Neural progenitor cell (in vitro differentiated cells): ENCODE measurements around the gene KLF13. TPM values are rescaled to one million over a fixed set of nuclear protein-coding genes. Genes with fewer than 3 reads are reported as not detected.

Experiments used
- DNase-seq: peaks from one replicate; pipeline ENCODE4 v3.0.0-alpha.2; 2016; ENCODE audit warnings: low spot score
- H2AFZ ChIP-seq: fragments of 200-600 bp; sonication (generic); replicated peaks from 2 replicates; pipeline ENCODE4 v1.6.1; 2016; ENCODE audit warnings: antibody characterized with exemption
- H3F3A ChIP-seq: fragments of 200-600 bp; sonication (generic); 2 replicates; pipeline ENCODE4 v1.6.1; 2016; ENCODE audit warnings: antibody characterized with exemption, low read depth
- H3K27ac ChIP-seq: fragments of 200-600 bp; sonication (generic); 2 replicates; pipeline ENCODE4 v1.5.1; 2016; ENCODE audit warnings: mild to moderate bottlenecking
- H3K27me3 ChIP-seq: fragments of 200-600 bp; sonication (generic); 2 replicates; pipeline ENCODE4 v1.6.1; 2016; ENCODE audit warnings: mild to moderate bottlenecking, moderate library complexity
- H3K36me3 ChIP-seq: fragments of 200-600 bp; sonication (generic); 2 replicates; pipeline ENCODE4 v1.5.1; 2016
- H3K4me1 ChIP-seq: fragments of 200-600 bp; sonication (generic); 2 replicates; pipeline ENCODE4 v1.6.1; 2016; ENCODE audit warnings: mixed run types
- H3K4me2 ChIP-seq: fragments of 200-600 bp; sonication (generic); 2 replicates; pipeline ENCODE4 v1.6.1; 2016
- H3K4me3 ChIP-seq: fragments of 200-600 bp; sonication (generic); 2 replicates; pipeline ENCODE4 v1.5.1; 2016
- H3K79me2 ChIP-seq: fragments of 200-600 bp; sonication (generic); 2 replicates; pipeline ENCODE4 v1.6.1; 2016; ENCODE audit warnings: low read depth
- H3K9ac ChIP-seq: fragments of 200-600 bp; sonication (generic); 2 replicates; pipeline ENCODE4 v1.6.1; 2016
- H3K9me3 ChIP-seq: fragments of 200-600 bp; sonication (generic); 2 replicates; pipeline ENCODE4 v1.5.1; 2016; ENCODE audit warnings: low read depth
- H4K20me1 ChIP-seq: fragments of 200-600 bp; sonication (generic); 2 replicates; pipeline ENCODE4 v1.6.1; 2016; ENCODE audit warnings: low read depth
- H3K27ac Mint-ChIP-seq: 3 replicates; pipeline ENCODE4 v1.8.0; 2021; ENCODE audit warnings: mixed read lengths
- H3K27me3 Mint-ChIP-seq: 2 replicates; pipeline ENCODE4 v1.8.0; 2022; ENCODE audit warnings: low read depth, mild to moderate bottlenecking, inconsistent platforms, moderate library complexity, mixed read lengths; ENCODE audit not compliant: insufficient read depth
- H3K36me3 Mint-ChIP-seq: 3 replicates; pipeline ENCODE4 v1.8.0; 2021; ENCODE audit warnings: mixed read lengths
- H3K4me1 Mint-ChIP-seq: 3 replicates; pipeline ENCODE4 v1.8.0; 2021; ENCODE audit warnings: mixed read lengths
- H3K4me3 Mint-ChIP-seq: 3 replicates; pipeline ENCODE4 v1.8.0; 2021; ENCODE audit warnings: mild to moderate bottlenecking, moderate library complexity, mixed read lengths
- H3K9me3 Mint-ChIP-seq: 3 replicates; pipeline ENCODE4 v1.8.0; 2020; ENCODE audit warnings: mixed read lengths
- EZH2 ChIP-seq: fragments of 200-600 bp; sonication (generic); IDR thresholded peaks from 2 replicates; pipeline ENCODE4 v1.6.1; 2017; ENCODE audit warnings: antibody characterized with exemption, mild to moderate bottlenecking, moderate library complexity
- EZH2phosphoT487 ChIP-seq: fragments of 200-600 bp; sonication (generic); IDR thresholded peaks from 2 replicates; pipeline ENCODE4 v1.6.1; 2017; ENCODE audit warnings: antibody characterized with exemption
- total RNA-seq: library from RNA; depleted of rRNA; stranded (reverse); fragments of >200 nt; gene quantifications from 2 replicates; pipeline ENCODE4 v1.2.3, GENCODE V29; 2015; ENCODE audit warnings: low replicate concordance
- TF ChIP-seq, protein P1 (sequence below): fragments of 200-600 bp; sonication (generic); IDR thresholded peaks from 2 replicates; pipeline ENCODE4 v1.5.1; 2017; ENCODE audit warnings: antibody characterized with exemption, mild to moderate bottlenecking

Gene KLF13
- total RNA-seq, 1 donor from 2014 or later = 11.9 TPM

DNA sequence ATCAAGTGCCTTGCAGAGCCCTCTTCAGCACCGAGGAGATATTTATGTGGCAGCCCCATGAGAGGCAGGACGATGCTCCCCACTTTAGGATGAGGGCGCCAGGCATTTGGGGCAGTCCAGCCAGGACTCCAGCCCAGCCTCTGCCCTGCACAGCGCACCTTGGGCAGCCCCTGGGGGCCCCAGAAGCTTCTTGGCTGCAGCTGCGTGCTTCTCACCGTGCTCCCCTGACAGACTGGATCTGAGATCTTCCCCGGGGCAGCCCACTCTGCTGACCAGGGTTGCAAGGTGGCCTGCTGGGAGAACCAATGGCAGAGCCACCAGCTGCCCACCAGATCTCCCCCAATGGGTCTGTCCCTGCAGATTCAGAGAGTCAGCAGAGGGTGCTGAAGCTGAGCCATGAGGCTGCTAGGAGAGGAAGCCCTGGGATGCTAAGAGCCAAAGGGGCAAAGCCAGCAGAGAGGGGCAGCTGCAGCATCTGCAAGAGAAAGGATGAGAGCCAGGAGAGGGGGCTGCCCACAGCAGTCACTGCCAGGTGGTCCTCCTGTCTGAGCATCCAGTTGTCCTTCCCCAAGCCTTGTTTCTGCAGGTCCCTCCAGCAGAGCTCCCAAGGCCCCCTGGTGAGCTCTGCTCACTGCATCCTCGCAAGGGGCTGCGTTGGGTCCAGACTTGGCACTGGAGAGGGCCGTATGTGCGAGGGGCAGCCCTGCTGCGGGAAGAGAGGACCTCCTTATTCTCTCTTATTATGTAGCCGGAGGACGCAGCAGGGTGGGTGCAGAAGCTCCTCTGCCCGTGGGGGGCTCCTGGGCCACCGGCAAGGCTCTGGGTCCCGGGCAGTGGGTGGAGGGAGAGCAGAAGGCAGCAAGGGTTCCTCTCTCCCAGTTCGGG lies 14.7 kb upstream of the KLF13 start:
- no peaks in the 10 kb centered on the region for H3K27me3 ChIP-seq
- DNase-seq = no peak

DNA sequence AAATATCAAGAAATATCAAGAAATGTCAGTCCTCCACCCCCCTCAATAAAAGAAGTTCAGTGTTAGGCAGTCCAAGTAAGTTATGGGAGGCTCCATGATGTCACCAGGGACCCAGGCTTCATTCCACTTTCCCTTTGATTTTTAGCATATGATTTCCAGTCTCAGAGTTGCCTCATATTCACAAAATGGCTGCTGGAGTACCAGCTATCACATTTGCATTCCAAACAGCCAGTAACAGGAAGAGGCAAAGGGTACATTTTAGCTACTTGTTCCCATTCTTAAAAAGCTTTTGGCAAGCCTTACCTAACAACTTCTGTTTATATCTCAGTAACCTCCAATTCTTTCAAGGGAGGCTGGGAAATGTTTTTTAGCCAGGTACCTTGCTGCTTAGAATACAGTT lies 13.4 kb upstream of the KLF13 start:
- Histone ChIP-seq H3K27ac (no peak overlapping the region), H3K79me2 (no peaks in the 10 kb centered on the region), H3K9me3 (no peaks in the 10 kb centered on the region), H2AFZ (no peak overlapping the region), H3K27me3 (peaks cover 3% of the 10 kb centered on the region), H4K20me1 (no peaks in the 10 kb centered on the region), H3K4me3 (no peak overlapping the region), H3K36me3 (no peaks in the 10 kb centered on the region), H3K4me1 (peaks cover 21% of the 10 kb centered on the region), H3K9ac (no peak overlapping the region), H3F3A (peaks cover 9% of the 10 kb centered on the region), H3K4me2 (no peak overlapping the region)
- no peak overlapping the region for H3K27ac Mint-ChIP-seq
- H3K9me3 Mint-ChIP-seq = peaks cover 7% of the 10 kb centered on the region
- peaks cover 9% of the 10 kb centered on the region for H3K27me3 Mint-ChIP-seq
- H3K4me1 Mint-ChIP-seq = peaks cover 14% of the 10 kb centered on the region
- no peaks in the 10 kb centered on the region for H3K36me3 Mint-ChIP-seq
- TF ChIP-seq EZH2 = no peak
- no peak for TF ChIP-seq EZH2phosphoT487
- DNase-seq = no peak
- H3K4me3 Mint-ChIP-seq = no peak overlapping the region

More for the DNA sequence above, 14.7 kb upstream of the KLF13 start:
- H3F3A ChIP-seq = peaks cover 21% of the 10 kb centered on the region
- H3K9me3 ChIP-seq = no peaks in the 10 kb centered on the region
- TF ChIP-seq, protein P1, sequence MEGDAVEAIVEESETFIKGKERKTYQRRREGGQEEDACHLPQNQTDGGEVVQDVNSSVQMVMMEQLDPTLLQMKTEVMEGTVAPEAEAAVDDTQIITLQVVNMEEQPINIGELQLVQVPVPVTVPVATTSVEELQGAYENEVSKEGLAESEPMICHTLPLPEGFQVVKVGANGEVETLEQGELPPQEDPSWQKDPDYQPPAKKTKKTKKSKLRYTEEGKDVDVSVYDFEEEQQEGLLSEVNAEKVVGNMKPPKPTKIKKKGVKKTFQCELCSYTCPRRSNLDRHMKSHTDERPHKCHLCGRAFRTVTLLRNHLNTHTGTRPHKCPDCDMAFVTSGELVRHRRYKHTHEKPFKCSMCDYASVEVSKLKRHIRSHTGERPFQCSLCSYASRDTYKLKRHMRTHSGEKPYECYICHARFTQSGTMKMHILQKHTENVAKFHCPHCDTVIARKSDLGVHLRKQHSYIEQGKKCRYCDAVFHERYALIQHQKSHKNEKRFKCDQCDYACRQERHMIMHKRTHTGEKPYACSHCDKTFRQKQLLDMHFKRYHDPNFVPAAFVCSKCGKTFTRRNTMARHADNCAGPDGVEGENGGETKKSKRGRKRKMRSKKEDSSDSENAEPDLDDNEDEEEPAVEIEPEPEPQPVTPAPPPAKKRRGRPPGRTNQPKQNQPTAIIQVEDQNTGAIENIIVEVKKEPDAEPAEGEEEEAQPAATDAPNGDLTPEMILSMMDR = no peak
- no peak for TF ChIP-seq EZH2phosphoT487
- no peak for TF ChIP-seq EZH2
- H3K4me1 ChIP-seq = peaks cover 33% of the 10 kb centered on the region
- H2AFZ ChIP-seq = no peak overlapping the region
- no peaks in the 10 kb centered on the region for H3K36me3 ChIP-seq
- H3K4me3 ChIP-seq = no peak overlapping the region
- H3K27ac Mint-ChIP-seq = no peak overlapping the region
- H3K9ac ChIP-seq = no peak overlapping the region
- H3K4me3 Mint-ChIP-seq = no peak overlapping the region
- H3K27me3 Mint-ChIP-seq = peaks cover 15% of the 10 kb centered on the region
- no peaks in the 10 kb centered on the region for H3K79me2 ChIP-seq
- peaks cover 7% of the 10 kb centered on the region for H3K9me3 Mint-ChIP-seq
- no peaks in the 10 kb centered on the region for H3K36me3 Mint-ChIP-seq
- H3K4me1 Mint-ChIP-seq = peaks cover 26% of the 10 kb centered on the region
- no peaks in the 10 kb centered on the region for H4K20me1 ChIP-seq
- H3K27ac ChIP-seq = no peak overlapping the region
- no peak overlapping the region for H3K4me2 ChIP-seq

DNA sequence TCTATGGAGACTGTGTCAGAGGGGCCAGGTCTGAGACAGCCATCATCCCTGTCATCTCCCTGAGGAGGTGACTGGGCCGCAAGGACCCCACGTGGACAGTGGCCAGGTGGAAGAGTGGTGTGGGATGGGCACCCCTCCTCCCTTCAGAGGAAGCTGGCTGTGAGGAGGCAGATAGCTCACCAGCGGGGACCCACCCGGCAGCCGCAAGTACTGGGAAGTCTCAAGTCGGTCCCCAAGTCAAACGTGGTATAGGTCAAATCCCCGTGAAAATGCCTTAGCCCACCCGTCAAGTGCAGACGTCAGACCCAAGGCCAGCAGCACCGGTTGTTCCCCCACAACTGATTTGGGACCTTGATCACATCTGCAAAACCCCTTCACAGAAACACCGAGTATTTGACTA lies 12.3 kb upstream of the KLF13 start:
- Histone ChIP-seq H4K20me1 (no peaks in the 10 kb centered on the region), H3K4me2 (no peak overlapping the region), H3K27me3 (peaks cover 8% of the 10 kb centered on the region), H3K27ac (no peak overlapping the region), H3F3A (no peaks in the 10 kb centered on the region), H3K9me3 (no peaks in the 10 kb centered on the region), H3K4me1 (peaks cover 11% of the 10 kb centered on the region), H3K4me3 (no peak overlapping the region), H3K9ac (no peak overlapping the region), H2AFZ (no peak overlapping the region), H3K79me2 (no peaks in the 10 kb centered on the region), H3K36me3 (no peaks in the 10 kb centered on the region)
- peaks cover 7% of the 10 kb centered on the region for H3K9me3 Mint-ChIP-seq
- no peak overlapping the region for H3K4me3 Mint-ChIP-seq
- no peak overlapping the region for H3K27ac Mint-ChIP-seq
- peaks cover 9% of the 10 kb centered on the region for H3K27me3 Mint-ChIP-seq
- no peaks in the 10 kb centered on the region for H3K36me3 Mint-ChIP-seq
- peaks cover 14% of the 10 kb centered on the region for H3K4me1 Mint-ChIP-seq
- TF ChIP-seq, protein P1 = no peak
- no peak for TF ChIP-seq EZH2phosphoT487
- no peak for TF ChIP-seq EZH2
- DNase-seq = no peak
